Measurements from ENCODE around the gene ALDH16A1.

DNA sequence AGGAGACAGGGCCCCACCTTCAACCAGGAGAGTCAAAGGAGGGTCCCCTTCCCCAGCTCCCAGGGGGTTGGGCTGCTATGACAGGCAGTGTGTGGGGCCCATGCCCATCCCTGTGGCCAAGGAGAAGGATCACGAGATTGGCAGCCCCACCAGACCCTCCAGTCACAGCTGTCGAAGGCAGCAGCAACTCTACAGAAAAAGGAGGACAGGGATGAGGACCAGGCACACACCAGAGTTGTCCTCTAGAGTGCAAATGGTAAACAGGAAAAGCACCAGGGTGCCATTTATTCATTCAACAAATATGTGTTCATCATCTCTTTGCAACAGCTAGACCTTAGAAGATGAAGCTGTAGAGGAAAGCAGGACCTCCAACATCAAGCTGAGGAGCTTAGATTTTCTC is 33.9 kb upstream of the ALDH16A1 start:
- no peak for TF ChIP-seq POLR2AphosphoS5 (IDR thresholded peaks at IDR 0.05; ENCODE audit: low read depth)
- TF ChIP-seq, protein P1, sequence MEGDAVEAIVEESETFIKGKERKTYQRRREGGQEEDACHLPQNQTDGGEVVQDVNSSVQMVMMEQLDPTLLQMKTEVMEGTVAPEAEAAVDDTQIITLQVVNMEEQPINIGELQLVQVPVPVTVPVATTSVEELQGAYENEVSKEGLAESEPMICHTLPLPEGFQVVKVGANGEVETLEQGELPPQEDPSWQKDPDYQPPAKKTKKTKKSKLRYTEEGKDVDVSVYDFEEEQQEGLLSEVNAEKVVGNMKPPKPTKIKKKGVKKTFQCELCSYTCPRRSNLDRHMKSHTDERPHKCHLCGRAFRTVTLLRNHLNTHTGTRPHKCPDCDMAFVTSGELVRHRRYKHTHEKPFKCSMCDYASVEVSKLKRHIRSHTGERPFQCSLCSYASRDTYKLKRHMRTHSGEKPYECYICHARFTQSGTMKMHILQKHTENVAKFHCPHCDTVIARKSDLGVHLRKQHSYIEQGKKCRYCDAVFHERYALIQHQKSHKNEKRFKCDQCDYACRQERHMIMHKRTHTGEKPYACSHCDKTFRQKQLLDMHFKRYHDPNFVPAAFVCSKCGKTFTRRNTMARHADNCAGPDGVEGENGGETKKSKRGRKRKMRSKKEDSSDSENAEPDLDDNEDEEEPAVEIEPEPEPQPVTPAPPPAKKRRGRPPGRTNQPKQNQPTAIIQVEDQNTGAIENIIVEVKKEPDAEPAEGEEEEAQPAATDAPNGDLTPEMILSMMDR (IDR thresholded peaks at IDR 0.05; ENCODE audit: insufficient read depth, low read length), result no peak

Measured in HL-60 (cell line).